ENCODE data around the gene DPH1. TPM values are rescaled to one million over a fixed set of nuclear protein-coding genes. Genes with fewer than 3 reads are reported as not detected.

The DPH1 gene
- total RNA-seq, 4 donors from 2014 or later, result 27.4 to 41.8 (median 38.3) TPM

GRCh38 chr17:2040942-2041560 is 11.1 kb downstream of the DPH1 start:
- Histone ChIP-seq H3K27me3 (no peaks in the 10 kb centered on the region), H3K36me3 (peaks cover 15 to 62% (median 50%) of the 10 kb centered on the region in 4 donors), H3K27ac (replicated peaks in 1 of 4) (peak overlapping the region; percentile 84 to 95 (median 92)), H3K4me1 (peaks cover 19 to 32% (median 31%) of the 10 kb centered on the region in 4 donors), H3K4me3 (peak overlapping the region; percentile 63 to 89 (median 84)), H3K9me3 (no peaks in the 10 kb centered on the region)
- WGBS, result 56% methylated on average over 12 of the region's 16 CpGs
- intact Hi-C loops (cut with DNase I), result loop anchor here (5.0 kb wide), 1 partner anchor 134 kb away; no protein-coding TSS in a partner anchor
- no peak for DNase-seq (ENCODE audit: extremely low spot score)
- TF ChIP-seq POLR2AphosphoS5 (IDR thresholded peaks at IDR 0.05) (no peak), EP300 (IDR thresholded peaks at IDR 0.05) (no peak), CTCF (IDR thresholded peaks at IDR 0.05) (no peak), POLR2A (IDR thresholded peaks at IDR 0.05; ENCODE audit: low read depth) (no peak)

GRCh38 chr17:2041561-2042389 is 11.8 kb downstream of the DPH1 start, which contains the start of gene OVCA2:
Gene OVCA2, plus strand, starts transcription at chr17:2042022. Its CDS starts 26 bp downstream, at chr17:2042048.
- peak; percentile 97 for DNase-seq (ENCODE audit: extremely low spot score)
- no peaks in the 10 kb centered on the region for H3K27me3 ChIP-seq
- peak within 1 kb of the TSS; percentile 63 to 89 (median 84) for H3K4me3 ChIP-seq
- no peaks in the 10 kb centered on the region for H3K9me3 ChIP-seq
- peak within 1 kb of the TSS; percentile 84 to 95 (median 92) for H3K27ac ChIP-seq (replicated peaks in 1 of 4)
- peaks cover 7 to 55% (median 42%) of the 10 kb centered on the region in 4 donors for H3K36me3 ChIP-seq
- peaks cover 19 to 32% (median 31%) of the 10 kb centered on the region in 4 donors for H3K4me1 ChIP-seq
- under 1% methylated on average over 45 of the region's 93 CpGs for WGBS
- TF ChIP-seq POLR2AphosphoS5 (IDR thresholded peaks at IDR 0.05), result peak; percentile 93
- TF ChIP-seq EP300 (IDR thresholded peaks at IDR 0.05), result no peak
- peak; percentile 49 to 74 (median 61) for TF ChIP-seq CTCF (IDR thresholded peaks at IDR 0.05)
- intact Hi-C loops (cut with DNase I), result loop anchor here (5.0 kb wide), 1 partner anchor 134 kb away; no protein-coding TSS in a partner anchor

GRCh38 chr17:2042390-2042847 is 12.5 kb downstream of the DPH1 start:
- peak overlapping the region; percentile 63 to 89 (median 84) for H3K4me3 ChIP-seq
- peaks cover 19 to 32% (median 31%) of the 10 kb centered on the region in 4 donors for H3K4me1 ChIP-seq
- no peaks in the 10 kb centered on the region for H3K27me3 ChIP-seq
- intact Hi-C loops (cut with DNase I), result loop anchor here (5.0 kb wide), 1 partner anchor 135 kb away; no protein-coding TSS in a partner anchor
- H3K9me3 ChIP-seq, result no peaks in the 10 kb centered on the region
- DNase-seq (ENCODE audit: extremely low spot score), result no peak
- 19% methylated on average over 17 of the region's 17 CpGs for WGBS
- peak overlapping the region; percentile 84 to 95 (median 92) for H3K27ac ChIP-seq (replicated peaks in 1 of 4)
- peaks cover 6 to 49% (median 36%) of the 10 kb centered on the region in 4 donors for H3K36me3 ChIP-seq
- TF ChIP-seq EP300 (IDR thresholded peaks at IDR 0.05) (no peak), CTCF (IDR thresholded peaks at IDR 0.05) (peak in 1 of 3 experiments; percentile 15)

GRCh38 chr17:2042933-2043332 is 13.0 kb downstream of the DPH1 start:
- Histone ChIP-seq H3K4me3 (peak overlapping the region; percentile 63 to 89 (median 84)), H3K9me3 (no peaks in the 10 kb centered on the region), H3K27me3 (no peaks in the 10 kb centered on the region), H3K36me3 (peaks cover 6 to 43% (median 31%) of the 10 kb centered on the region in 4 donors), H3K4me1 (peaks cover 19 to 32% (median 31%) of the 10 kb centered on the region in 4 donors), H3K27ac (replicated peaks in 1 of 4) (peak overlapping the region; percentile 84 to 95 (median 92))
- 90% methylated on average over 5 of the region's 5 CpGs for WGBS
- TF ChIP-seq POLR2AphosphoS5 (IDR thresholded peaks at IDR 0.05) (no peak), CTCF (IDR thresholded peaks at IDR 0.05) (no peak), POLR2A (IDR thresholded peaks at IDR 0.05; ENCODE audit: low read depth) (no peak), EP300 (IDR thresholded peaks at IDR 0.05) (no peak)
- intact Hi-C loops (cut with DNase I), result loop anchor here (5.0 kb wide), 1 partner anchor 136 kb away; no protein-coding TSS in a partner anchor
- DNase-seq (ENCODE audit: extremely low spot score), result no peak

Measured in esophagus muscularis mucosa (tissue), 4 donors.